ENCODE measurements around the gene ZNF410.

Gene ZNF410

GRCh38 chr14:73973497-73973896, 86.8 kb downstream of the ZNF410 start:
- Histone ChIP-seq H2AFZ (ENCODE audit: low read depth, low read length, severe bottlenecking) (no peak overlapping the region), H3K27me3 (ENCODE audit: low read length) (no peaks in the 10 kb centered on the region), H3K9ac (ENCODE audit: low read length) (no peak overlapping the region), H3K4me2 (ENCODE audit: low read depth, low read length, poor library complexity, severe bottlenecking) (no peak overlapping the region), H3K9me3 (ENCODE audit: insufficient read depth, low read length) (no peaks in the 10 kb centered on the region), H3K27ac (ENCODE audit: low read depth, low read length) (no peak overlapping the region), H3K36me3 (ENCODE audit: low read length) (no peaks in the 10 kb centered on the region), H3K79me2 (ENCODE audit: insufficient read depth, low read length) (no peaks in the 10 kb centered on the region), H3F3A (ENCODE audit: insufficient read depth) (no peaks in the 10 kb centered on the region), H3K9me2 (replicated peaks; ENCODE audit: insufficient read depth, low read length) (no peaks in the 10 kb centered on the region), H4K20me1 (ENCODE audit: low read depth, low read length) (no peaks in the 10 kb centered on the region), H3K4me3 (ENCODE audit: insufficient read depth, low read length, poor library complexity, severe bottlenecking) (no peak overlapping the region)
- no peak for TF ChIP-seq EZH2phosphoT487 (conservative IDR thresholded peaks at IDR 0.05; ENCODE audit: low read length)

DNA sequence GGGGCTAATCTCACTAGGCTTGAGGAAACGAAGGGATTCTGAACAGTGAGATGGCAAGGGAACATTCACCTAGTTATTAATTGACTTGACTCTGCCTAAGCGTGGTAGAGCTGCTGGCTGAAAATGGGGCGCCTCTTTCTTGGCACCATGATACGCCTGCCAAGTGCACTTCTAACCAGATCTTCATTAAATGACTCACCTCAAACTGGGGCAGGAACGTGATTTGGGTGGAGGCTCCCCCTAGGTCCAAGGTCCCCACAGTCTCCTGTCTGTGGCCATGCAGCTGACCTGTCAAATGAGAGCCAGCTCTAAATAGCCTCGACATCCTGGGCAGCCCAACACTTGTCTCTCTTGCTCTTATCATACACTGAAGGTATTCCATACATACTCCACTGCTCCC, 89.5 kb downstream of the ZNF410 start:
- no peak overlapping the region for H3K27ac ChIP-seq (ENCODE audit: low read depth, low read length)
- no peak overlapping the region for H3K4me2 ChIP-seq (ENCODE audit: low read depth, low read length, poor library complexity, severe bottlenecking)
- no peaks in the 10 kb centered on the region for H4K20me1 ChIP-seq (ENCODE audit: low read depth, low read length)
- no peak overlapping the region for H3K9ac ChIP-seq (ENCODE audit: low read length)
- no peaks in the 10 kb centered on the region for H3K79me2 ChIP-seq (ENCODE audit: insufficient read depth, low read length)
- no peak overlapping the region for H2AFZ ChIP-seq (ENCODE audit: low read depth, low read length, severe bottlenecking)
- no peaks in the 10 kb centered on the region for H3K9me2 ChIP-seq (replicated peaks; ENCODE audit: insufficient read depth, low read length)
- no peak for TF ChIP-seq EZH2phosphoT487 (conservative IDR thresholded peaks at IDR 0.05; ENCODE audit: low read length)
- TF ChIP-seq CTCF (IDR thresholded peaks at IDR 0.05; ENCODE audit: insufficient read depth, low read length, poor library complexity, severe bottlenecking): no peak
- no peaks in the 10 kb centered on the region for H3K9me3 ChIP-seq (ENCODE audit: insufficient read depth, low read length)
- no peaks in the 10 kb centered on the region for H3F3A ChIP-seq (ENCODE audit: insufficient read depth)
- no peaks in the 10 kb centered on the region for H3K27me3 ChIP-seq (ENCODE audit: low read length)
- H3K4me3 ChIP-seq (ENCODE audit: insufficient read depth, low read length, poor library complexity, severe bottlenecking): no peak overlapping the region
- H3K36me3 ChIP-seq (ENCODE audit: low read length): no peaks in the 10 kb centered on the region

DNA sequence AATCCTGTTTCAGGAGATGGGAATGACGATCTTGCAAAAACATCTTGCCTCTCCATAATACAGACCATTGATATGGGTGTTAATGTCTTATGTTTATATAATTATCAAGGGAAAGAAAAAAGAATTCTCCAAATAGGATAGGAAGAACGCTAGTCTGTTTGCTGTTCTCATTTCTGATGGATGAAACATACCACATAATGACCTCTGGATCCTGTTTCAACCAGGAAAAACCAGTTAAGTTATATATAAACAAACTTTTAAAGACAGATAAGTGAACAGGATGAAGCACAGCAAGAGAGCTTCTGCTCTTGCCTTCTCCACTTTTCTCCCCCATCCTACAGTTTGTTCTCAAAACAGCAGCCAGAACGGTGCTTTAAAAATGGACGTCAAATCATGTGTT, 91.2 kb downstream of the ZNF410 start:
- no peak for TF ChIP-seq CTCF (IDR thresholded peaks at IDR 0.05; ENCODE audit: insufficient read depth, low read length, poor library complexity, severe bottlenecking)
- TF ChIP-seq EZH2phosphoT487 (conservative IDR thresholded peaks at IDR 0.05; ENCODE audit: low read length): no peak
- H3K4me2 ChIP-seq (ENCODE audit: low read depth, low read length, poor library complexity, severe bottlenecking): no peak overlapping the region
- no peaks in the 10 kb centered on the region for H3K27me3 ChIP-seq (ENCODE audit: low read length)
- H2AFZ ChIP-seq (ENCODE audit: low read depth, low read length, severe bottlenecking): no peak overlapping the region
- H3K79me2 ChIP-seq (ENCODE audit: insufficient read depth, low read length): no peaks in the 10 kb centered on the region
- no peaks in the 10 kb centered on the region for H3F3A ChIP-seq (ENCODE audit: insufficient read depth)
- H3K27ac ChIP-seq (ENCODE audit: low read depth, low read length): no peak overlapping the region
- no peak overlapping the region for H3K4me3 ChIP-seq (ENCODE audit: insufficient read depth, low read length, poor library complexity, severe bottlenecking)
- H3K9me2 ChIP-seq (replicated peaks; ENCODE audit: insufficient read depth, low read length): no peaks in the 10 kb centered on the region
- H3K36me3 ChIP-seq (ENCODE audit: low read length): no peaks in the 10 kb centered on the region
- no peaks in the 10 kb centered on the region for H3K9me3 ChIP-seq (ENCODE audit: insufficient read depth, low read length)
- no peak overlapping the region for H3K9ac ChIP-seq (ENCODE audit: low read length)
- no peaks in the 10 kb centered on the region for H4K20me1 ChIP-seq (ENCODE audit: low read depth, low read length)

Data from SU-DHL-6 (cell line).